Measurements from ENCODE around the gene PDK2.

PDK2 gene

DNA sequence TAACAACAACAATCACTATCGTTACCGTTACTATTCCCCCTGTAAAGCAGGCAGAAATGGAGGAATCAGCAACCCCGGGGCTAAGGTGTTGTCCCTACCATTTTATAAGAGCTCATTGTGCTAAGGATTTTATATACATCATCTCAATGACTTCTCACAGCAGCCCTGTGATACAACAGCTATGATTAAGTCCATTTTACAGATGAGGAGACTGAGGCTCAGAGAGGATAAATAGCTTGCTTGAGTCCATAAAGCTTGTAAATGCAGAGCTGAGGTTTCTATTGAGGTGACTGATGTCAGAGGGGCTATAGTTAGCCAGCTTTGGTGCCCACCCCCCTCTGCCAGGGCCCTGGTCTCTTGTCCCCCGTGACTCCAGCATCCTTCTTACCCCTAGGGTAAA is 16.7 kb upstream of the PDK2 start:
- no peak for DNase-seq (ENCODE audit: low read depth, low spot score)

DNA sequence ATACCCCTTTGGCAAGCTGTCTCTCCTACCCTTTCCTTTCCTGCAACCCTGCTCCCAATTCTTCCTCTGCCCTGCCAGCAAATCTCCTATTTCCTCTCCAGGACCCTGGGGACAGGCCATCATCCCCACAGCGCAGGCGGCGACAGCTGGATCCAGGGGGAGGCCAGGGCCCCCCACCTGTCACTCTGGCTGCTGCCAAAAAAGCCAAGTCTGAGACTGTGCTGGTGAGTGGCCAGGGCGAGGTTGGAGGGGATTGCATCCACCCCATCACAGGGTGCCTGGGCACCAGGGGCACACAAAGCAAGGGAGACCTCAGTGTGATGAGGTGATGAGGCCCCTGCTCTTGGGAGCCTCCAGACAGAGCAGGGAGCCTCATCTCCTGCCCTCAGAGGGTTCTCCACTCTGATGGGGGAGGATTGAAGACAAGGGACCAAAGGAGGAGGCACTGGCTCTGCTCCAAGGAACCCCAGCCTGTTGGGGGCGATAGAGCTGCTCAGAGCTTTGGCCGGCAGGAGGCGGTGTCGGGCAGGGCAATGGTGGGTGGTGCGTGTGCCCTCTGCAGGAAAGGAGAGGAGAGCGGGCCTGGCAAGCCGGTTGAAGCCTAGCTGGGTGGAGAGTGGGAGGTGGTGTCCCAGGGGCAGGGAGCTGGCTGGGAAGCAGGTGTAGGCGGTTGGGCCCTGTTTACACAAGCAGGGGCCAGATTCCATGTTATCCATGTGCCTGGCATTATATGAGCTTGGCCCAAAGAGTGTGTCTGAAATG is 15.6 kb upstream of the PDK2 start:
- peak; percentile 80 for DNase-seq (ENCODE audit: low read depth, low spot score)

DNA sequence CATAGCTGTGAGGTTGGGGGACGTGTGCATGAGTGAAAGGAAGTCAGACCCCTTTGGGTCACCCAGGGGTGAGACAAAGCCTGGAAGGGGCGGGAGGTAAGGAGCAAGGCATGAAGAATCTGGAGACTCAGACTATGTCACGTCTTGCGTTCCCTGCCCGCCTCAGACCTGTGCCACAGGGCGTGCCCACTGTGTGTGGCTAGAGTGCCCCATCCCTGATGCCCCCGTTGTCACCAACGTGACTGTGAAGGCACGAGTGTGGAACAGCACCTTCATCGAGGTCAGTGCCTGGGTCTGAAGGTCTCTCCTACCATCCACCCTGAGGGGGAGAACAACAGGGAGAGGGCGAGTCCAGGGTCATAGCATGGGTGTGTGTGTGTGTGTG is 15.1 kb upstream of the PDK2 start:
- no peak for DNase-seq (ENCODE audit: low read depth, low spot score)

DNA sequence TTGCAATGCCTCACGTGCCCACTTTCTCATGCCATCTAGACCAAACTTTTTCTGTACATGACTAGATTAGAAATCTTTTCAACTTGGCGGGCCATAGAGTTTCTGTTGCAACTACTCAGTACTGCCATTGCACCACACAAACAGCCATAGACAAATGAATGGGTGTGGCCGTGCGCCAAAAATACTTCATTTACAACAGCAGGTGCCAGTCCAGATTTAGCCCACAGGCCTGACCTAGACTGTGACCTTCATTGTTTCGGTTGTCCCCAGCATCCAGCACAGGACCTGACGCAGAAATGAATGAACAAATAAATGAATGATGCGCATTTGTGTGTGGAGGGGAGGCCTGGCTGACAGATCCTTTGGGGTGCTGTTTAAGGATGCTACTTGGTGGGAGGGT is 14.3 kb upstream of the PDK2 start:
- DNase-seq (ENCODE audit: low read depth, low spot score) = no peak

DNA sequence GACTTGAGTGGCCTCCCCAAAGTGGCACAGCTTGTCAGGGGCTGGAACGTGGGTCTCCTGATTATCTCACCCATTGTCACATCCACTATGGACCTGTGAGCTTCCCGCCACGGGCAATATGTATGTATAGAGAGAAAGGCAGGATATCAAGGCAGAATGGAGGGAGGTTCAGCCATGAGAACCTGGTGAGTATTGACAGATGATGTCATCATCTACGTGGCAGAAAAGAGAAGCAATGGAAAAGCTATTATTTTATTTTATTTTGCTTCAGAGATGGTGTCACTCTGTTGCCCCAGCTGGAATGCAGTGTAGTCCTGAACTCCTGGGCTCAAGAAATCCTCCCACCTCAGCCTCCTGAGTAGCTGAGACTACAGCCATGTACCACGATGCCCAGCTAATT is 13.4 kb upstream of the PDK2 start:
- DNase-seq (ENCODE audit: low read depth, low spot score) = no peak

DNA sequence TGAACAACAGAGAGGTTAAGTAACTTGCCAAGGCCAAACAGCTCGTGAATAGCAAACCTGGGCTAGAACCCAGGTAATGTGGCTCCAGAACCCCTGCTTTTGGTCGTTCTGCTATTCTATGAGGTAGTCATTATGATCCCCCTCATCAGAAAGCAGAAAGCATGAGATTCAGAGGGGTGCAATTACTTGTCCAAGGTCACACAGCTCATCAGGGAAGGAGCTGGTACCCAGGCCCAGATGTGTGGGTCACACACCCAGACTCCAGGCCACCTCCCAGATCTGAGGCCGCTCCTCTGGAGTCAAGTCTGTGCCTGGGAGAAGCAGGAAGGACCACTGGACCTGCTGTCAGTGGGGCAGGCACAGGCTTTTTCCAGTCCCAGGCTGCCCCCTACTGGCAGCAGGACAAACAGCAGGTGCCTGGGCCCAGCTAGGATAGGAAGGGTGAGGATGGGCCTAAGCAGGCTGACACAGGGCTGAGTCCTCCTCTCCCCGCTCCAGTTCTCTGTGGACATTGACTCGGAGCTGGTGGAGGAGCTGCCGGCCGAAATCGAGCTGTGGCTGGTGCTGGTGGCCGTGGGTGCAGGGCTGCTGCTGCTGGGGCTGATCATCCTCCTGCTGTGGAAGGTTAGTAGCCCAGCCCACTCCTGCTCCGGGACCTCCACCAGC is 7.8 kb upstream of the PDK2 start:
- peak; percentile 95 for DNase-seq (ENCODE audit: low read depth, low spot score)

DNA sequence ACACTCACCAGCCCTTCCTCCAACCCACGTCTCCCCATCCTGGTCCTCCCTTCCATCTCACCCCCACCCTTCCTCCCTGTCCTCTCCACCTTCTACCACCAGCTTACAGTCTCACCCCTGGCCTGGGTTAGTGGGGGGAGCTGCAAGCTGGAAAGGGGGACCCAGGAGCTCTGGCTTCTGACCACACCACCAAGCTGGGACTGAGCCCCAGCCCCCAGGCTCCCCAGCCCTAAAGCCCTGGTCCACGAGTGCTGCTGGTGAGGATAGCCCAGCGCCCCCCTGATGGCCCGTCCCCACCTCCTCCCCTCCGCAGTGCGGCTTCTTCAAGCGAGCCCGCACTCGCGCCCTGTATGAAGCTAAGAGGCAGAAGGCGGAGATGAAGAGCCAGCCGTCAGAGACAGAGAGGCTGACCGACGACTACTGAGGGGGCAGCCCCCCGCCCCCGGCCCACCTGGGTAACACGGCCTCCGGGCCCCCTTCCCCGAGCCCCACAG is 7.2 kb upstream of the PDK2 start:
- DNase-seq (ENCODE audit: low read depth, low spot score) = no peak

DNA sequence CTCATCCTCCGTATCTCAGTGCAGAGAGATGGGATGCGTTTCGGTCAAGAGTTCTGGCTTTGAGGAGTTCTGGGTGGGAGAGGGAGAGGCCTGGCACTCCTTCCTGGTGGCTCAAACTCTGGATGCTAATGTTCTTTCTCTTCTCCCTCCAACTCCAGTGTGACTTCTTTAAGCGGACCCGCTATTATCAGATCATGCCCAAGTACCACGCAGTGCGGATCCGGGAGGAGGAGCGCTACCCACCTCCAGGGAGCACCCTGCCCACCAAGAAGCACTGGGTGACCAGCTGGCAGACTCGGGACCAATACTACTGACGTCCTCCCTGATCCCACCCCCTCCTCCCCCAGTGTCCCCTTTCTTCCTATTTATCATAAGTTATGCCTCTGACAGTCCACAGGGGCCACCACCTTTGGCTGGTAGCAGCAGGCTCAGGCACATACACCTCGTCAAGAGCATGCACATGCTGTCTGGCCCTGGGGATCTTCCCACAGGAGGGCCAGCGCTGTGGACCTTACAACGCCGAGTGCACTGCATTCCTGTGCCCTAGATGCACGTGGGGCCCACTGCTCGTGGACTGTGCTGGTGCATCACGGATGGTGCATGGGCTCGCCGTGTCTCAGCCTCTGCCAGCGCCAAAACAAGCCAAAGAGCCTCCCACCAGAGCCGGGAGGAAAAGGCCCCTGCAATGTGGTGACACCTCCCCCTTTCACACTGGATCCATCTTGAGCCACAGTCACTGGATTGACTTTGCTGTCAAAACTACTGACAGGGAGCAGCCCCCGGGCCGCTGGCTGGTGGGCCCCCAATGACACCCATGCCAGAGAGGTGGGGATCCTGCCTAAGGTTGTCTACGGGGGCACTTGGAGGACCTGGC is 6.0 kb upstream of the PDK2 start:
- no peak for DNase-seq (ENCODE audit: low read depth, low spot score)

DNA sequence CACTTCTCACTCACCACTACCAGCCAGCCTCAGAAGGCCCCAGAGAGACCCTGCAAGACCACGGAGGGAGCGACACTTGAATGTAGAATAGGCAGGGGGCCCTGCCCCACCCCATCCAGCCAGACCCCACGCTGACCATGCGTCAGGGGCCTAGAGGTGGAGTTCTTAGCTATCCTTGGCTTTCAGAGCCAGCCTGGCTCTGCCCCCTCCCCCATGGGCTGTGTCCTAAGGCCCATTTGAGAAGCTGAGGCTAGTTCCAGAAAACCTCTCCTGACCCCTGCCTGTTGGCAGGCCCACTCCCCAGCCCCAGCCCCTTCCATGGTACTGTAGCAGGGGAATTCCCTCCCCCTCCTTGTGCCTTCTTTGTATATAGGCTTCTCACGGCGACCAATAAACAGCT is 5.1 kb upstream of the PDK2 start:
- DNase-seq (ENCODE audit: low read depth, low spot score) = no peak

DNA sequence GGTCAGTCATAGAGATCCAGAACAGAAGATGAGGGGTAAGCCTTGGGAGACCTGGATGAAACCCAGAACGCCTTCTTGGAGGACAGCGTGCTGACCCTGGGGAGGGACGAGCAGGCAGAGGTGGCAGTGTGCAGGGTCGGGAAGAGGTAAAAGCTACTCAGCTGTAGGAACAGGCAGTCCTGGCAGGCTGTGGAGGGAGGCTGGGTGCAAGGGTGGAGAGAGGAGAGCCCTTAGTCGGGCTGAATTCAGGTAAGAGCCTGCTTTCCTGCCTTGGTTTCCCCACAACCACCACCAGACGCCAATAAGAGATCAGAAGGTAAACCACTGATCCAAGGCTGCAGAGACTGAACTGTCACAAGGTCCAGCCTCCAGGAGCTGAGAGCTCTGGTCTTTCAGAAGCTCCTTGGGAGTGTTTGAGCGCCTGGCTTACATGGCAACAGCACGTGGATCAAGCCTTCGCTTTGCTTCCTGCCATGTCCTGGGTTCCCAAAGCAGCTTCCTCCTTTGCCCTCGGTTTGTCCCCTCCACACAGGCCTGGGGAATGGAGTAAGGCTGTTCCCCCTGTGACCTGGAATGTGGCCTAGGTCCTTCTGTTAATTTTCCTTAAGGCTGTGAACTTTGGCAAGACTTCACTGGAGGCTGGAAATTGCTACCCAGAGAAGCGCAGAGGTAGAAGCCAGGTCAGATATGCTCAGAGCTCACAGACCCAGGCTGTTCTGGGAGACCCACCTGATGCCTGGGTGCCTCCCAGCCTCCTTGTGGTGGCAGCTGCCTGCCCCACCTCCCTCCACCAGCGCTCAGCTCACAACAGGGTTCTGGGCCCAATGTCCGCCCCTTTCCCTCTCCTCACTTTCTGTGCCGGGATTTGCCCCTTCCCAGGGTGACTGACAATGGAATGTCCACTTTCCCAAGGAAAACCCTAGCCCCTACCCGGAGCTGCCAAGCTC is 3.9 kb upstream of the PDK2 start:
- DNase-seq (ENCODE audit: low read depth, low spot score) = no peak

DNA sequence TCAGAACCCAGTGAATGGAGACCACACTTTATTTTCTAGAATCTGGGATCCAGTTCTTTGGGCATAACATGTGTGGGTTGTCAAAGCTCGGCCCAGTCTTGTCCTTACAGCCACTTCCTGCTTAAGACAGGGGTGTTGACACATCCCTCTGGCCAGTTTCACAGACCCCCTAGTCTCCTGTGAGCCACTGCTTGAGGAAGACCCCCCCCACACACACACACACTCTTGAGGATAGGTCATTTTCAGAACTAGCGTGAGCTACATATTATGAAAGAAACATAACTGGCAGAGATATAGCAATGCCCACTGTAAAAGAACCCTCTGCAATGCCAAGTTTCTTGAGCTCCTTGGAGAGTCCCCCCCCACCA is 3.2 kb upstream of the PDK2 start:
- DNase-seq (ENCODE audit: low read depth, low spot score) = no peak

DNA sequence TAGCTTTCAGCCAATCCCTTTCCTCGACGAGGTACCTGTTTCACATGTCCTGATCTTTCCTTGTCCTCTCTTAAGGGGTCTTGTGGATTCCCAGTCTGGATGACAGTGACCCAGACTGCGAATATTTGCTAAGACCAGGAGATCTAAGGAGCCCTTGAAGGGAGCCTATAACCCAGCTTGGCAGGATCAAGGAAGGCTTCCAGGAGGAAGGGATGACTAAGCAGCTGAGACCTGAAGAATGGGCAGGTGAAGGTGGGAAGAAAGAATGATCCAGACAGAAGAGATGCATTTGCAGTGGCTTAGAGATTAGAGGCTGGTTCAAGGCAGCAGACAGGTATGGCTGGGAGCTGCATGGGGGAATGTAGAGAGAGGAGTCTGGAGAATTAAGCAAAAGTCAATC is 1.9 kb upstream of the PDK2 start:
- no peak for DNase-seq (ENCODE audit: low read depth, low spot score)

DNA sequence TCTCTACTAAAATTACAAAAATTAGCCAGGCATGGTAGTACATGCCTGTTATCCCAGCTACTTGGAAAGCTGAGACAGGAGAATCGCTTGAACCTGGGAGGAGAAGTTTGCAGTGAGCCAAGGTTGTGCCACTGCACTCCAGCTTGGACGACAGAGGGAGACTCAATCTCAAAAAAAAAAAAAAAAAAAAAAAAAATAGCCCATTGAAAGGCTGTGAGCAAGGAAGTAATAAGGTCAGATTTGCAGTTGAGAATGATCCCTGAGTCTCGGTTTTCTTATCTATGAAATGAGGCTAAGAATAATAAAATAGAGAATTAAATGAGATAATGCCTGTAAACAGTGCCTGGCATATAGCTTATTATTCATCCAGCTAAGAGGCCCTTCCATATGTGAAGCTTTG is 1.3 kb upstream of the PDK2 start:
- no peak for DNase-seq (ENCODE audit: low read depth, low spot score)

DNA sequence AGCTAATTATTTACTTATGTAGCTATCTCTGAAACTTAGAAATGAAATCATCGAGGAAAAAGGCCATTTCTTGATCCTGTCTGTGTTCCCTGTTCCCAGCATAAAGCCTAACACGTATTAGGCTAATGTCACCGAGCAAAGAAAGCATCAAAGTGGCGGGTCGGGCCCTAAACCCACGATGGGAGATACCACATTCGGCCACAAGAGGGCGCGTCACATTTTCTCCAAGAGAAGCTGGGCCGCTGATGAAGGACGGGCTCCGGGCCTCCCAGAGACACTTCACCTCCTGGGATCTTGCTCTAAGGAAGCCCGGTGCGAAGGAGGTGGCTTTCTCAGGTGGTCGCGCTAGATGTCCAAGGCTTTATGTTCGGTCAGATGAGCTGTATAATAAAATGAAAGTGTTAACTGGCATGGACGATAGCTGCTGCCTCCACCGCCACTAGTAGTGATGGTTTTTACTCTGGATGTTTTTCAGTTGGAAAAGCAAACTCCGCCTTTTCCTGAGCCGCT is 853 bp upstream of the PDK2 start:
- DNase-seq (ENCODE audit: low read depth, low spot score) = peak; percentile 93

DNA sequence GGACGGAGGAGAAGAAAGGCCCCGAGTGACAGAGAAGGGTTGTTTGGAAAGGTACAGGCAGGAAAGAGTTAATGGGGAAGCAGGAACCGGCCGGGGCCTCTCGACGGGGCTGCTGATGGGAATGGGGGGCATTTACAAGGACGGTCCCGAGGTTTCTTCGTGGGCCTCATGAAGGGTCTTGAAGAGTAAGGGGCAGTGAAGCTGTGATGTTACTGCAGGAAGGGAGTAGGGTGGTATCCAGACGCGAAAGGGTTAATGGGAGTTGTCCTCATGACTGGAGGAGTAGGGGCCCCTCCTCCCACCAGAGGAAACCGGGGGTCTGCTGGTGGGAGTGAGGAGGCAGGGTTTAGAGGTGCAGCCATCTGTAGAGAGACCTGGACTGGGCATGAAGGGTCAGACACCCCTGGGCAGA is 481 bp downstream of the PDK2 start:
- DNase-seq (ENCODE audit: low read depth, low spot score) = no peak

DNA sequence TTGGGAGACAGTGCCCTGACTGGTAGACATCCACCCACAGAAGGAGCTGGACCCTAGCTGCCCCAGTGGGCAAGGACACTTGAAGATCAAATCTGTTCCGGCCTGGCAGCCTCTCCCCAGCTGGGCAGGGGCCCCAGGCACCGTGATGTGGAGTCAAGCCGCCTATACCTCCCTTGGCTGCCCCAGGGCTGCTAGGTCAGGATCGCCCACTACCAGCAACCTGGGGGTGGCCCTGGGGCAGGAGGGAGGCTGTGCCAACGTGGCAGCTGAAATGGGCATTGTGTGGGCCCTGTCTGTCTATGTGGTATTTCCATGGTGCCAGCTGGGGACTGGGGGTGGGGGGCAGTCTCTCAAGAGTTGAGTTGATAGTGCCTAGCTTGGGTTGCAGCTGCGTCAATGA is 941 bp downstream of the PDK2 start:
- DNase-seq (ENCODE audit: low read depth, low spot score) = no peak

DNA sequence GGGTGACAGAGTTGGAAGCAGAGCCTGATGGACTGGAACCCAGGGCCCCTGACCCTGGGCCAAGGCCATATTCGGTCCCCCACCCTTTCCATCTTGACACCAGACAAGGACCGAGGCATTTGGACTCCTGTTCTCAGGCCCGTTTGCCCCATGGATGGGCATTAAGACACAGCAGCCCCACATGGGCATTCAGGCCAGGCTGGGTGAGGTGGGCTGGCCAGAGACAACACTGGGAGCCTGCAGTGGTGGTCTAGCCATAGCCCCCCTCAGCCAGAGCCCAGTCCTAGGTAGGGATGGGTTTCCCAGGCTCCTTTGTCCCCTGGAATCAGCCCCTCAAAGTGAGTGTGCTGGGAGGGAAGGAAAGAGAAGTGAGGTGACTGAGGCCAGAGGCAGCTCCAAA is 1.6 kb downstream of the PDK2 start:
- no peak for DNase-seq (ENCODE audit: low read depth, low spot score)

DNA sequence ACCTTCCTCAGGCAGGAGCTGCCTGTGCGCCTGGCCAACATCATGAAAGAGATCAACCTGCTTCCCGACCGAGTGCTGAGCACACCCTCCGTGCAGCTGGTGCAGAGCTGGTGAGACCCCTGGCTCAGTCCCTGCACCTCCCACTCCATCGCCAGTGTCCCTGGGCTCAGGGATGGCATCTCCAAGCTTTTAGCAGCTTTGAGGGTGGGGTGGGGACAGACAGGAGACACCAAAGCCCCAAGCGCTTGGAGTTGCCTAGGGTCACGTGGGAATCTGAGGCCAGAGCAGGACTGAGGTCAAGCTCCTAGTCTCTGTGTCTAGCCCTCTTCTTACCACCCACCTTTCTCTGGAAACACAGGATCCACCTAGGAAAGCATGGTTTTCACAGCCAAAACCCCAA is 2.3 kb downstream of the PDK2 start:
- DNase-seq (ENCODE audit: low read depth, low spot score) = no peak

DNA sequence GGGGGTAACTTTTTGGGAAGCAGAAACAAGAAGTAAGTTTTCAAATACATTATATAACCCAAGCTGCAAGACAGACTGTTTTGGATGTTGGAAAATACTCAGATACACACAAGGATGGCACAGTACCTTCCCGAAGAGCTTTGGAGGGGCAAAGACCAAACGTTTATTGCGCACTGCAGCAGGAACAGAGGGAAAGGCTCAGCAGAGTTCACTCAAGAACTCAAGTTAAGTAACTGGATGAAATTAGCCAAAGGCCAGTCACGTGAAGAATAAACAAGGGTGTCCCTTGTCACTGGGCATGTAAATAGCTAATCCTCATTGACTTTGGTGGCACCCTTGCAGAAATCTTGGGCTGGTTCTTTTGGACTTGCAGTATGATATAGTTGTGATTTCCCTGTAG is 2.8 kb downstream of the PDK2 start:
- DNase-seq (ENCODE audit: low read depth, low spot score) = no peak

DNA sequence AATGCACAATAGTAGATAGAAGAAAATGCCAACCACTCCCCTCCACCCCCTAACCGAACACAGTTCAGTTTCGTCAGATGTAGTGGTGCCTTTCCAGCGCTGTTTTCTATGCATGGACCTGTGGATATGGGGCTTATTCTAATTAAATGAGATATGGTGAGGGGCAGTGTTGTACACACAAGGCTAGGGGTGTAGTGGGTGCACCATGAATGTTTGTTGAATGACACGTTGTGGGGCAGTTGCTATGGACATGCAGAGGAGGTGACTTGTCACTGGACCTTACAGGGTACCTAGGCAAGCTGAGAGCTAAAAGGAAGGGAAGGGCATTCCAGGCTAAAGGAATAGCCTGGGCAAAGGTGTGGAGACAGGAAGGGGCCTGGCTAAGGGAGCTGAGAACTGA is 3.4 kb downstream of the PDK2 start:
- no peak for DNase-seq (ENCODE audit: low read depth, low spot score)

DNA sequence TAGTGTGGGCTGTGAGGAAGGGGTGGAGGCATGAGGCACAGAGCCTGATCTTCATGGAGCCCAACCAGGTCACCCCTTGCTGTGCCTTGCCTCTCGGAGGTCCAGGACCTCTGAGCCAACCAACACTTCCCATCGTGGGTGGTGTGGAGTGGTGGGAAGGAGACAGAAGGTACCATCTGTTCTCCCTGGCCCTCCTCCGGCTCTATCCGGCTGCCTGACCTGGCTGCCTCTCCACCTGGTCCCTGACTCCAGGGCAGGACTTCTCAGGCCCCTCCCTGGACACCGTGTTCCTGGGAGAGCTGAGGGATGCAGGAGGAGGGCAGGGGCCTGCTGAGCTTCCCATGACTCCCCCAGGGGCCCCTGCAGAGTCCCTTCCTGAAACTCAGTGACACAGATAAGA is 3.9 kb downstream of the PDK2 start:
- DNase-seq (ENCODE audit: low read depth, low spot score) = no peak

Measured in ELF-1 (cell line).